HepG2 (cell line): Measurements from ENCODE around the gene STRIP1. TPM values are rescaled to one million over a fixed set of nuclear protein-coding genes. Genes with fewer than 3 reads are reported as not detected.
A peak's percentile ranks its signal among the peaks of the same experiment; 100 is the strongest.

ENCODE experiments used
- ASH2L ChIP-seq: fragments of 300-600, 200-600 bp; sonication (generic); IDR thresholded peaks from 2 replicates; pipeline ENCODE4 v1.7.0; 2017; ENCODE audit warnings: low read depth, mild to moderate bottlenecking, moderate library complexity, mixed read lengths, low read length; ENCODE audit not compliant: insufficient read length
- CREB1 ChIP-seq, 2 experiments: fragments of 450-650 bp in 1 of 2; IDR thresholded peaks; 2 replicates each; pipeline ENCODE4 v1.6.1; 2016 to 2017; ENCODE audit warnings: control low read depth in 1 of 2, mild to moderate bottlenecking in 1 of 2, missing compliant biosample characterization in 1 of 2, missing genetic modification characterization in 1 of 2
- CREBL2 ChIP-seq: sonication (generic); formaldehyde crosslinking; IDR thresholded peaks from 2 replicates; pipeline ENCODE4 v1.8.1; 2023; ENCODE audit warnings: missing genetic modification reagents, mild to moderate bottlenecking, borderline replicate concordance
- DNMT3B ChIP-seq: conservative IDR thresholded peaks from 2 replicates; pipeline ENCODE4 v1.6.1; 2016; ENCODE audit warnings: missing biosample characterization, control low read depth
- HOXA5 ChIP-seq: sonication (generic); formaldehyde crosslinking; IDR thresholded peaks from 2 replicates; pipeline ENCODE4 v1.4.0; 2020; ENCODE audit warnings: missing genetic modification reagents
- JUNB ChIP-seq: sonication (generic); formaldehyde crosslinking; IDR thresholded peaks from 2 replicates; pipeline ENCODE4 v1.8.0; 2022; ENCODE audit warnings: missing genetic modification reagents, mild to moderate bottlenecking, borderline replicate concordance
- REXO4 ChIP-seq: sonication (generic); formaldehyde crosslinking; IDR thresholded peaks from 2 replicates; pipeline ENCODE4 v1.8.0; 2022; ENCODE audit warnings: missing genetic modification reagents, mild to moderate bottlenecking, borderline replicate concordance
- SOX6 ChIP-seq, 2 experiments: fragments of 450-650 bp in 1 of 2; sonication (generic) in 1 of 2; formaldehyde crosslinking in 1 of 2; IDR thresholded peaks; 2 replicates each; pipeline versions ENCODE4 v1.4.0 to v1.6.1; 2017 to 2020; ENCODE audit warnings: antibody characterized with exemption in 1 of 2, mild to moderate bottlenecking in 1 of 2, missing genetic modification reagents in 1 of 2
- TEAD3 ChIP-seq: optimal IDR thresholded peaks from 2 replicates; pipeline ENCODE3; 2016; ENCODE audit warnings: borderline replicate concordance
- ZNF207 ChIP-seq: fragments of 450-650 bp; IDR thresholded peaks from 2 replicates; pipeline ENCODE4 v1.6.1; 2016; ENCODE audit warnings: antibody characterized with exemption, borderline replicate concordance
- ZNF296 ChIP-seq: sonication (generic); formaldehyde crosslinking; conservative IDR thresholded peaks from 2 replicates; pipeline ENCODE4 v1.5.0; 2020; ENCODE audit warnings: mild to moderate bottlenecking, missing genetic modification reagents
- ZNF318 ChIP-seq: sonication (generic); formaldehyde crosslinking; IDR thresholded peaks from 2 replicates; pipeline ENCODE4 v1.4.0; 2020; ENCODE audit warnings: mild to moderate bottlenecking, missing genetic modification reagents
- ZNF552 ChIP-seq: sonication (generic); formaldehyde crosslinking; IDR thresholded peaks from 2 replicates; pipeline ENCODE4 v1.9.0; 2022; ENCODE audit warnings: missing genetic modification reagents, mild to moderate bottlenecking, borderline replicate concordance
- ZNF674 ChIP-seq: sonication (generic); formaldehyde crosslinking; IDR thresholded peaks from 2 replicates; pipeline ENCODE4 v1.5.0; 2020; ENCODE audit warnings: low read depth, mild to moderate bottlenecking, missing genetic modification reagents
- ZNF704 ChIP-seq: sonication (generic); formaldehyde crosslinking; IDR thresholded peaks from 2 replicates; pipeline ENCODE4 v1.8.1; 2023; ENCODE audit warnings: mild to moderate bottlenecking, inconsistent platforms, moderate library complexity, missing genetic modification reagents, borderline replicate concordance
- ZNF740 ChIP-seq: sonication (generic); formaldehyde crosslinking; IDR thresholded peaks from 2 replicates; pipeline ENCODE4 v1.4.0; 2020; ENCODE audit warnings: missing genetic modification reagents
- ZNF839 ChIP-seq: sonication (generic); formaldehyde crosslinking; IDR thresholded peaks from 2 replicates; pipeline ENCODE4 v1.4.0; 2020; ENCODE audit warnings: missing genetic modification reagents, mild to moderate bottlenecking, borderline replicate concordance
- ZSCAN9 ChIP-seq: IDR thresholded peaks from 2 replicates; pipeline ENCODE4 v1.6.1; 2016; ENCODE audit warnings: borderline replicate concordance
- polyA plus RNA-seq, 8 experiments: library from polyadenylated mRNA; depleted of rRNA in 3 of 8; stranded (reverse) in 7 of 8; unstranded in 1 of 8; fragments of >200 nt; fragmentation: Illumina TruSeq in 4 of 8; extraction: Trizol in 4 of 8; gene quantifications; 2 replicates each; pipeline versions ENCODE4 v1.2.1 to v1.2.3, GENCODE V29; 2011 to 2016; ENCODE audit warnings: low read depth in 4 of 8, missing spikeins in 1 of 8, mixed read lengths in 1 of 8; ENCODE audit not compliant: insufficient read depth in 1 of 8
- total RNA-seq, 5 experiments: library from RNA; depleted of rRNA; stranded (reverse); fragments of >200 nt; fragmentation: Illumina TruSeq; extraction: Trizol; gene quantifications; 2 replicates each; pipeline ENCODE4 v1.2.3, GENCODE V29; 2016; ENCODE audit warnings: low read depth in 1 of 5

The STRIP1 gene
- total and polyA plus RNA-seq, 2 of the 13 experiments (the other 11 are each of a cell fraction or from before 2014, with no cell fraction given): 20.9 to 27.9 TPM

GRCh38 chr1:110084227-110085078 is 50.0 kb downstream of the STRIP1 start (continued):
- TF ChIP-seq ZNF740 (CRISPR knock-in tag) (0 out of 2 replicates have a peak, but pooled peaks have one; percentile 28), ZNF296 (CRISPR knock-in tag) (no peak), ZNF552 (no peak), ZNF674 (no peak), JUNB (no peak), ZNF318 (CRISPR knock-in tag) (no peak), SOX6 (IDR thresholded peaks at IDR 0.05) (no peak), SOX6 (CRISPR knock-in tag; IDR thresholded peaks at IDR 0.05) (0 out of 2 replicates have a peak, but pooled peaks have one; percentile 11), ZNF704 (CRISPR knock-in tag) (no peak), TEAD3 (peak; percentile 84), ZNF839 (CRISPR knock-in tag) (no peak), ZNF207 (no peak), CREB1 (IDR thresholded peaks at IDR 0.05) (no peak), CREB1 (CRISPR knock-in tag; IDR thresholded peaks at IDR 0.05) (no peak), DNMT3B (no peak), CREBL2 (no peak), ZSCAN9 (no peak), HOXA5 (CRISPR knock-in tag) (no peak), ASH2L (no peak), REXO4 (CRISPR knock-in tag) (no peak)
